Panc1 (cell line): Measurements from ENCODE around the gene ILDR2.

ENCODE experiments used
- CTCF ChIP-seq: fragments of 450-650 bp; IDR thresholded peaks from 2 replicates; pipeline ENCODE4 v1.5.1; 2017; ENCODE audit warnings: mild to moderate bottlenecking
- POLR2AphosphoS5 ChIP-seq: IDR thresholded peaks from 2 replicates; pipeline ENCODE4 v1.6.1; 2012; ENCODE audit warnings: mild to moderate bottlenecking, low read depth, low read length, moderate library complexity
- REST ChIP-seq, 2 experiments: IDR thresholded peaks; 2 replicates each; pipeline ENCODE4 v1.6.1; 2011 to 2012; ENCODE audit warnings: low read depth in 2 of 2, control low read depth in 1 of 2, low read length in 1 of 2, mild to moderate bottlenecking in 1 of 2, moderate library complexity in 1 of 2; ENCODE audit not compliant: insufficient read depth in 1 of 2
- SIN3A ChIP-seq: IDR thresholded peaks from 2 replicates; pipeline ENCODE4 v1.6.1; 2012; ENCODE audit warnings: low read depth, mild to moderate bottlenecking, low read length, moderate library complexity, borderline replicate concordance; ENCODE audit not compliant: insufficient read depth
- TCF7L2 ChIP-seq: IDR thresholded peaks from 2 replicates; pipeline ENCODE4 v1.6.1; 2011; ENCODE audit warnings: mild to moderate bottlenecking, low read depth, low read length, inconsistent platforms

- TF ChIP-seq POLR2AphosphoS5, result no peak
- TF ChIP-seq TCF7L2, result no peak
- no peak for TF ChIP-seq CTCF
- TF ChIP-seq SIN3A, result no peak
- no peak for TF ChIP-seq REST (IDR thresholded peaks at IDR 0.05; ENCODE audit: insufficient read depth in 1 of 2, low read depth in 2 of 2, low read length in 1 of 2)
These were observed 42.2 kb downstream of the ILDR2 start for GRCh38 chr1:166933140-166933539.
